ENCODE data around the gene CENPO. TPM values are rescaled to one million over a fixed set of nuclear protein-coding genes. Genes with fewer than 3 reads are reported as not detected.

The CENPO gene
- total RNA-seq, 2 donors from 2014 or later: 27.3 to 40.3 TPM

- 92 to 100% methylated on average over 1 to 7 of the region's 7 CpGs for WGBS, 2 experiments (ENCODE audit: insufficient coverage in 1 of 2, insufficient read length in 1 of 2)
- Mint-ChIP-seq H3K9me3 (no peaks in the 10 kb centered on the region), H3K36me3 (ENCODE audit: low read depth) (peaks cover 80% of the 10 kb centered on the region), H3K4me1 (peaks cover 24% of the 10 kb centered on the region), H3K27me3 (ENCODE audit: insufficient read depth) (no peaks in the 10 kb centered on the region), H3K4me3 (no peak overlapping the region), H3K27ac (no peak overlapping the region)
- no peaks in the 10 kb centered on the region for H3K27me3 ChIP-seq (ENCODE audit: control insufficient read depth, insufficient read depth, low read length, poor library complexity, severe bottlenecking)
- no peaks in the 10 kb centered on the region for H3K9me3 ChIP-seq (ENCODE audit: control insufficient read depth, low read length)
- H3K27ac ChIP-seq (ENCODE audit: low read depth, low read length): no peak overlapping the region
- no peak overlapping the region for H3K4me3 ChIP-seq (ENCODE audit: low read length)
- no peak for TF ChIP-seq CTCF (conservative IDR thresholded peaks at IDR 0.05)
- H3K9ac ChIP-seq (ENCODE audit: extremely low read depth, low read length, poor library complexity, severe bottlenecking): no peak overlapping the region
- DNase-seq: peak; percentile 49
- H3K36me3 ChIP-seq (ENCODE audit: control insufficient read depth, insufficient read depth, low read length): peaks cover 86% of the 10 kb centered on the region
- peaks cover 6% of the 10 kb centered on the region for H3K4me1 ChIP-seq (ENCODE audit: control insufficient read depth, insufficient read depth, low read length)
Measured at GRCh38 chr2:24820175-24820513, 26.9 kb downstream of the CENPO start.

DNA sequence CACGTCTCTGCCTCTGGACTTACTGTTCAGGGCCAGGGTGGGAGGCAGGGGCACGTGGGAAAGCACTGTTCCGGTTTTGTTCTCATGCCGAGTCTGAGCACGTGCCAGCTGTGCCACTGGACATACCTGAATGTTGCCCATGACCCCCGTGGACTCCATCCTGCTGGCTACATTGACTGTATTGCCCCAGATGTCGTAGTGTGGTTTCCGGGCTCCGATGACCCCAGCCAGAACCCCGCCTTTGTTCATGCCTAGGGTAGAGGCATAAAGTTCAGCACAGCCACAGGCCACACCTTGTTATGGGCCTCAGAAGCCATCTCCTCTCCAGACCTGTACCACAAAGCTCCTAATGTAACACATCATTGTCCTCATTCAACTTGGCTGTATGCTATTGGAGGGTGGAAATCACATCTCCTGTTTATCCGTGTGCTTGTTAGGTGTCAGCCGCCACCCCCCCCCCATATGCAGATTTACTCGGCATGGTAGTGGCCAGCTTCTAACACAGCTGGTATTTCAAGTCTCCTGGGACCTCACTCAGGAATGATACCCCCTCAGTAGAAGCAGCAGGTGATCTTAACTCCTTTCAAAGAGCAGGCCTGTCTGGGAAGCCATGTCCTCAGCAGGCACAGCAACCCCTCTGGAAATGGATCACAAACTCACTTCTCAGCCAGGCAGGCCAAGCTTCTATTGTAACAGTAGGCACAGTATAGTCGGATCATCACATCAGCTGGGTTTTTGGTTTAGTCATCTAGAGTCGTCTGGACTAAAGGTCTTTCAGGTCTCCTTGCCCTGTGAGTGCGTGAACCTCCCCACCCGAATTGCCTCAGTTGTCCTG lies 27.6 kb downstream of the CENPO start:
- no peak overlapping the region for H3K4me3 ChIP-seq (ENCODE audit: low read length)
- no peak overlapping the region for H3K9ac ChIP-seq (ENCODE audit: extremely low read depth, low read length, poor library complexity, severe bottlenecking)
- Mint-ChIP-seq H3K9me3 (no peaks in the 10 kb centered on the region), H3K4me1 (peaks cover 24% of the 10 kb centered on the region), H3K4me3 (no peak overlapping the region), H3K36me3 (ENCODE audit: low read depth) (peaks cover 78% of the 10 kb centered on the region), H3K27ac (peak overlapping the region; percentile 84), H3K27me3 (ENCODE audit: insufficient read depth) (no peaks in the 10 kb centered on the region)
- no peaks in the 10 kb centered on the region for H3K27me3 ChIP-seq (ENCODE audit: control insufficient read depth, insufficient read depth, low read length, poor library complexity, severe bottlenecking)
- H3K36me3 ChIP-seq (ENCODE audit: control insufficient read depth, insufficient read depth, low read length): peaks cover 79% of the 10 kb centered on the region
- H3K27ac ChIP-seq (ENCODE audit: low read depth, low read length): peak overlapping the region; percentile 73
- TF ChIP-seq CTCF (conservative IDR thresholded peaks at IDR 0.05): no peak
- WGBS, 2 experiments (ENCODE audit: insufficient coverage in 1 of 2, insufficient read length in 1 of 2): 91% methylated on average over 14 to 17 of the region's 17 CpGs
- DNase-seq: peak; percentile 85
- no peaks in the 10 kb centered on the region for H3K9me3 ChIP-seq (ENCODE audit: control insufficient read depth, low read length)
- peaks cover 6% of the 10 kb centered on the region for H3K4me1 ChIP-seq (ENCODE audit: control insufficient read depth, insufficient read depth, low read length)

GRCh38 chr2:24821433-24821891 lies 28.2 kb downstream of the CENPO start:
- Histone ChIP-seq H3K4me1 (ENCODE audit: control insufficient read depth, insufficient read depth, low read length) (peaks cover 6% of the 10 kb centered on the region), H3K9ac (ENCODE audit: extremely low read depth, low read length, poor library complexity, severe bottlenecking) (no peak overlapping the region), H3K27me3 (ENCODE audit: control insufficient read depth, insufficient read depth, low read length, poor library complexity, severe bottlenecking) (no peaks in the 10 kb centered on the region), H3K9me3 (ENCODE audit: control insufficient read depth, low read length) (no peaks in the 10 kb centered on the region), H3K4me3 (ENCODE audit: low read length) (no peak overlapping the region), H3K36me3 (ENCODE audit: control insufficient read depth, insufficient read depth, low read length) (peaks cover 72% of the 10 kb centered on the region), H3K27ac (ENCODE audit: low read depth, low read length) (peak overlapping the region; percentile 73)
- TF ChIP-seq CTCF (conservative IDR thresholded peaks at IDR 0.05): peak; percentile 38
- 84 to 89% methylated on average over 13 to 15 of the region's 15 CpGs for WGBS, 2 experiments (ENCODE audit: insufficient coverage in 1 of 2, insufficient read length in 1 of 2)
- no peaks in the 10 kb centered on the region for H3K9me3 Mint-ChIP-seq
- peaks cover 72% of the 10 kb centered on the region for H3K36me3 Mint-ChIP-seq (ENCODE audit: low read depth)
- peak; percentile 80 for DNase-seq
- H3K4me1 Mint-ChIP-seq: peaks cover 24% of the 10 kb centered on the region
- no peaks in the 10 kb centered on the region for H3K27me3 Mint-ChIP-seq (ENCODE audit: insufficient read depth)
- peak overlapping the region; percentile 84 for H3K27ac Mint-ChIP-seq
- no peak overlapping the region for H3K4me3 Mint-ChIP-seq
